GM23338 (cell line): Measurements from ENCODE around the gene GSC2.

Source experiments
- EZH2 ChIP-seq: fragments of 200-600 bp; sonication (generic); IDR thresholded peaks from one replicate; pipeline ENCODE4 v1.8.0; 2017; ENCODE audit warnings: antibody characterized with exemption, mild to moderate bottlenecking, low read depth; ENCODE audit not compliant: unreplicated experiment
- EZH2phosphoT487 ChIP-seq: fragments of 200-600 bp; sonication (generic); IDR thresholded peaks from one replicate; pipeline ENCODE4 v1.8.1; 2018; ENCODE audit warnings: antibody characterized with exemption; ENCODE audit not compliant: unreplicated experiment
- NANOG ChIP-seq: IDR thresholded peaks from 2 replicates; pipeline ENCODE4 v1.6.1; 2016; ENCODE audit warnings: antibody characterized with exemption, borderline replicate concordance
- POLR2AphosphoS5 ChIP-seq: IDR thresholded peaks from 2 replicates; pipeline ENCODE4 v1.6.1; 2016; ENCODE audit warnings: antibody characterized with exemption, low read depth
- TF ChIP-seq, protein P1 (sequence below): IDR thresholded peaks from one replicate; pipeline ENCODE4 v1.6.1; 2018; ENCODE audit warnings: antibody characterized with exemption; ENCODE audit not compliant: unreplicated experiment
- TF ChIP-seq, protein P2 (sequence below), 2 experiments: fragments of 200-600 bp in 1 of 2; sonication (generic) in 1 of 2; conservative IDR thresholded peaks; 2 replicates each; pipeline versions ENCODE4 v1.5.1 to v1.6.1; 2016 to 2017; ENCODE audit warnings: antibody characterized with exemption in 2 of 2, low read depth in 2 of 2, mild to moderate bottlenecking in 2 of 2, moderate library complexity in 1 of 2

DNA sequence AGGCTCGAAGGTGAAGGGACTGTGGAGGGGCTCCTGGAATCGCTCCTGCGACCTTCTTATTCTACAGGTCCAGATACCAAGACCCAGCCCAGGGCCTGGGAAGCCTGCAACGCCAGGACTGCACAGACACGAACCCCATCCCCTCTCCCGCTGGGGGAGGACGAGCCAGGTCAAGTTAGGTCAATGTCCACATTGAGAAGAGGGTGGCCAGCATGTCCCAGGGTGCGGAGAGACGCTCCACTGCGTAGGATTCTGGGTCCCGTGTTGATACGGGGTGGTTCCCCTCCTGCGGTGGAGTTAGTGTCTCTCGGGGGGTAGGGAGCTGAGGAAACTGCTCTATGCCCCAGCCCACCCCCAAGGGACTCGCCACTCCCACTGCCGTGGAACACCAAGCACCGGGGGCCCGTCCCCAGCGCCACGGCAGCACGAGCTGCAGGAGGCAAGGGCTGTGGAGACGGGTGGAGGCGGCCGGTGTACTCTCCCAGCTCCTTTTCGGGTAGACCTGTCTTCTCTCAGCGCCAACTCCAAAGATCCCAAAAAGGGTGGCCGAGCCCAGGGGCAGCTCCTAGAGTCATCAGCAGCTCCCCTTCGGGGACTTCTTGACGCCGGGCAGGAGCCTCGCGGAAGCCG is 1.6 kb downstream of the GSC2 start:
- TF ChIP-seq POLR2AphosphoS5 = no peak
- TF ChIP-seq, protein P1, sequence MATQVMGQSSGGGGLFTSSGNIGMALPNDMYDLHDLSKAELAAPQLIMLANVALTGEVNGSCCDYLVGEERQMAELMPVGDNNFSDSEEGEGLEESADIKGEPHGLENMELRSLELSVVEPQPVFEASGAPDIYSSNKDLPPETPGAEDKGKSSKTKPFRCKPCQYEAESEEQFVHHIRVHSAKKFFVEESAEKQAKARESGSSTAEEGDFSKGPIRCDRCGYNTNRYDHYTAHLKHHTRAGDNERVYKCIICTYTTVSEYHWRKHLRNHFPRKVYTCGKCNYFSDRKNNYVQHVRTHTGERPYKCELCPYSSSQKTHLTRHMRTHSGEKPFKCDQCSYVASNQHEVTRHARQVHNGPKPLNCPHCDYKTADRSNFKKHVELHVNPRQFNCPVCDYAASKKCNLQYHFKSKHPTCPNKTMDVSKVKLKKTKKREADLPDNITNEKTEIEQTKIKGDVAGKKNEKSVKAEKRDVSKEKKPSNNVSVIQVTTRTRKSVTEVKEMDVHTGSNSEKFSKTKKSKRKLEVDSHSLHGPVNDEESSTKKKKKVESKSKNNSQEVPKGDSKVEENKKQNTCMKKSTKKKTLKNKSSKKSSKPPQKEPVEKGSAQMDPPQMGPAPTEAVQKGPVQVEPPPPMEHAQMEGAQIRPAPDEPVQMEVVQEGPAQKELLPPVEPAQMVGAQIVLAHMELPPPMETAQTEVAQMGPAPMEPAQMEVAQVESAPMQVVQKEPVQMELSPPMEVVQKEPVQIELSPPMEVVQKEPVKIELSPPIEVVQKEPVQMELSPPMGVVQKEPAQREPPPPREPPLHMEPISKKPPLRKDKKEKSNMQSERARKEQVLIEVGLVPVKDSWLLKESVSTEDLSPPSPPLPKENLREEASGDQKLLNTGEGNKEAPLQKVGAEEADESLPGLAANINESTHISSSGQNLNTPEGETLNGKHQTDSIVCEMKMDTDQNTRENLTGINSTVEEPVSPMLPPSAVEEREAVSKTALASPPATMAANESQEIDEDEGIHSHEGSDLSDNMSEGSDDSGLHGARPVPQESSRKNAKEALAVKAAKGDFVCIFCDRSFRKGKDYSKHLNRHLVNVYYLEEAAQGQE = no peak
- TF ChIP-seq, protein P2, sequence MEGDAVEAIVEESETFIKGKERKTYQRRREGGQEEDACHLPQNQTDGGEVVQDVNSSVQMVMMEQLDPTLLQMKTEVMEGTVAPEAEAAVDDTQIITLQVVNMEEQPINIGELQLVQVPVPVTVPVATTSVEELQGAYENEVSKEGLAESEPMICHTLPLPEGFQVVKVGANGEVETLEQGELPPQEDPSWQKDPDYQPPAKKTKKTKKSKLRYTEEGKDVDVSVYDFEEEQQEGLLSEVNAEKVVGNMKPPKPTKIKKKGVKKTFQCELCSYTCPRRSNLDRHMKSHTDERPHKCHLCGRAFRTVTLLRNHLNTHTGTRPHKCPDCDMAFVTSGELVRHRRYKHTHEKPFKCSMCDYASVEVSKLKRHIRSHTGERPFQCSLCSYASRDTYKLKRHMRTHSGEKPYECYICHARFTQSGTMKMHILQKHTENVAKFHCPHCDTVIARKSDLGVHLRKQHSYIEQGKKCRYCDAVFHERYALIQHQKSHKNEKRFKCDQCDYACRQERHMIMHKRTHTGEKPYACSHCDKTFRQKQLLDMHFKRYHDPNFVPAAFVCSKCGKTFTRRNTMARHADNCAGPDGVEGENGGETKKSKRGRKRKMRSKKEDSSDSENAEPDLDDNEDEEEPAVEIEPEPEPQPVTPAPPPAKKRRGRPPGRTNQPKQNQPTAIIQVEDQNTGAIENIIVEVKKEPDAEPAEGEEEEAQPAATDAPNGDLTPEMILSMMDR (conservative IDR thresholded peaks at IDR 0.05; ENCODE audit: low read depth in 2 of 2) = no peak
- no peak for TF ChIP-seq NANOG
- TF ChIP-seq EZH2phosphoT487 = no peak
- TF ChIP-seq EZH2 = peak; percentile 29
